Brain microvascular endothelial cell (primary cell): Measurements from ENCODE around the gene COL27A1.

Experiments
- DNase-seq: peaks from one replicate; pipeline ENCODE4 v3.0.0-alpha.2; 2020
- H3K27ac ChIP-seq: fragments of 250-450 bp; sonication (Bioruptor Pico); 2 replicates; pipeline ENCODE4 v1.5.1; 2020; ENCODE audit warnings: mild to moderate bottlenecking, moderate library complexity
- H3K27me3 ChIP-seq: fragments of 250-450 bp; sonication (Bioruptor Pico); replicated peaks from 2 replicates; pipeline ENCODE4 v1.5.1; 2020; ENCODE audit warnings: mild to moderate bottlenecking
- H3K36me3 ChIP-seq: fragments of 250-450 bp; sonication (Bioruptor Pico); replicated peaks from 2 replicates; pipeline ENCODE4 v1.5.1; 2020; ENCODE audit warnings: mild to moderate bottlenecking
- H3K4me3 ChIP-seq: 2 replicates; pipeline ENCODE4 v1.5.1; 2011; ENCODE audit warnings: low read depth, mild to moderate bottlenecking, control low read depth, low read length, moderate library complexity
- CTCF ChIP-seq: IDR thresholded peaks from 2 replicates; pipeline ENCODE4 v1.5.1; 2011; ENCODE audit warnings: low read depth, mild to moderate bottlenecking, moderate library complexity, low read length, control low read depth, inconsistent platforms; ENCODE audit errors: missing control alignments
- in situ Hi-C: cut with HindIII; loops from 2 replicates; pipeline ENCODE4 v1.10.0; 2017; ENCODE audit warnings: low sequenced_read_pairs, low pct_ligation_motif_present

COL27A1 gene

GRCh38 chr9:114278356-114278755 lies 123.0 kb downstream of the COL27A1 start:
- H3K36me3 ChIP-seq = no peaks in the 10 kb centered on the region
- no peak for DNase-seq
- in situ Hi-C loops = no loop called here
- TF ChIP-seq CTCF = no peak
- no peak overlapping the region for H3K27ac ChIP-seq
- H3K27me3 ChIP-seq = no peaks in the 10 kb centered on the region
- no peak overlapping the region for H3K4me3 ChIP-seq

- peak; percentile 69 for DNase-seq
- H3K4me3 ChIP-seq = no peak overlapping the region
- in situ Hi-C loops = no loop called here
- TF ChIP-seq CTCF = no peak
- H3K27me3 ChIP-seq = no peaks in the 10 kb centered on the region
- H3K36me3 ChIP-seq = no peaks in the 10 kb centered on the region
- peak overlapping the region; percentile 7 for H3K27ac ChIP-seq
Measured at GRCh38 chr9:114278881-114279570, 123.7 kb downstream of the COL27A1 start.

GRCh38 chr9:114279693-114280092 lies 124.4 kb downstream of the COL27A1 start:
- no peaks in the 10 kb centered on the region for H3K27me3 ChIP-seq
- H3K36me3 ChIP-seq = no peaks in the 10 kb centered on the region
- in situ Hi-C loops = no loop called here
- no peak overlapping the region for H3K27ac ChIP-seq
- no peak overlapping the region for H3K4me3 ChIP-seq
- TF ChIP-seq CTCF = no peak
- DNase-seq = no peak

- Histone ChIP-seq H3K4me3 (no peak overlapping the region), H3K27me3 (no peaks in the 10 kb centered on the region), H3K36me3 (no peaks in the 10 kb centered on the region), H3K27ac (no peak overlapping the region)
- no peak for DNase-seq
- in situ Hi-C loops = no loop called here
- no peak for TF ChIP-seq CTCF
Measured at GRCh38 chr9:114280636-114281472, 125.5 kb downstream of the COL27A1 start.

- Histone ChIP-seq H3K36me3 (no peaks in the 10 kb centered on the region), H3K4me3 (no peak overlapping the region), H3K27ac (no peak overlapping the region), H3K27me3 (no peaks in the 10 kb centered on the region)
- in situ Hi-C loops = no loop called here
- no peak for TF ChIP-seq CTCF
- DNase-seq = no peak
Measured at GRCh38 chr9:114281473-114282103, 126.3 kb downstream of the COL27A1 start.
